Stimulated activated CD4-positive, alpha-beta T cell treated with anti-CD3 and anti-CD28 coated beads, Interleukin-4, amount 100 ng/mL, for 24 hours (primary cell): ENCODE measurements around the gene IRGC.

Experiments used
- DNase-seq: peaks from one replicate; pipeline ENCODE4 v3.0.0-alpha.2; 2020

Gene IRGC

GRCh38 chr19:43726736-43727592 is 11.1 kb downstream of the IRGC start:
- no peak for DNase-seq

- no peak for DNase-seq
Measured at GRCh38 chr19:43727593-43727853, 11.6 kb downstream of the IRGC start.

GRCh38 chr19:43729919-43730318 is 14.0 kb downstream of the IRGC start:
- DNase-seq: no peak

GRCh38 chr19:43731346-43731745 is 15.5 kb downstream of the IRGC start:
- no peak for DNase-seq

GRCh38 chr19:43731846-43732245 is 16.0 kb downstream of the IRGC start:
- DNase-seq: no peak

GRCh38 chr19:43735013-43735412 is 19.1 kb downstream of the IRGC start:
- DNase-seq: no peak

GRCh38 chr19:43735957-43736356 is 20.1 kb downstream of the IRGC start:
- no peak for DNase-seq

GRCh38 chr19:43738780-43739211 is 22.9 kb downstream of the IRGC start:
- DNase-seq: no peak

- no peak for DNase-seq
Measured at GRCh38 chr19:43739439-43740235, 23.8 kb downstream of the IRGC start.

GRCh38 chr19:43741075-43741825 is 25.4 kb downstream of the IRGC start:
- no peak for DNase-seq

- no peak for DNase-seq
Measured at GRCh38 chr19:43743059-43743458, 27.2 kb downstream of the IRGC start.

- no peak for DNase-seq
Measured at GRCh38 chr19:43747557-43748204, 31.8 kb downstream of the IRGC start.

- DNase-seq: no peak
Measured at GRCh38 chr19:43748205-43748594, 32.3 kb downstream of the IRGC start.

- no peak for DNase-seq
Measured at GRCh38 chr19:43748685-43749084, 32.8 kb downstream of the IRGC start.

GRCh38 chr19:43749152-43749551 is 33.3 kb downstream of the IRGC start:
- DNase-seq: no peak

- no peak for DNase-seq
Measured at GRCh38 chr19:43749898-43750297, 34.0 kb downstream of the IRGC start.

GRCh38 chr19:43751466-43752220 is 35.8 kb downstream of the IRGC start:
- no peak for DNase-seq

GRCh38 chr19:43752287-43752875 is 36.5 kb downstream of the IRGC start:
- no peak for DNase-seq

- no peak for DNase-seq
Measured at GRCh38 chr19:43754253-43754502, 38.3 kb downstream of the IRGC start.

GRCh38 chr19:43754503-43755255 is 38.8 kb downstream of the IRGC start, which contains the start of gene SMG9:
TSS of gene SMG9 (minus strand) at chr19:43754962. CDS start at chr19:43750741, 4,221 bp downstream.
- DNase-seq: peak; percentile 98

GRCh38 chr19:43755256-43755801 is 39.5 kb downstream of the IRGC start:
- peak; percentile 84 for DNase-seq
